Uterus (tissue), 2 donors: ENCODE measurements around the gene TMEM119.

Experiments
- CTCF ChIP-seq, 4 experiments: fragments of 200-600 bp in 2 of 4; fragments of 450-650 bp in 2 of 4; sonication (generic) in 2 of 4; IDR thresholded peaks; one replicate each; pipeline ENCODE4 v1.5.1; 2016 to 2019; ENCODE audit warnings: antibody characterized with exemption in 4 of 4, mild to moderate bottlenecking in 2 of 4, moderate library complexity in 1 of 4
- POLR2A ChIP-seq, 2 donors: fragments of 450-650 bp; IDR thresholded peaks; one replicate each; pipeline ENCODE4 v1.6.1; 2016; ENCODE audit warnings: antibody characterized with exemption in 2 of 2, mild to moderate bottlenecking in 1 of 2, moderate library complexity in 1 of 2

GRCh38 chr12:108587826-108588225, 10.1 kb downstream of the TMEM119 start:
- TF ChIP-seq CTCF (IDR thresholded peaks at IDR 0.05) (no peak), POLR2A (IDR thresholded peaks at IDR 0.05) (no peak)
